Measurements from ENCODE around the gene CTDSPL.

DNA sequence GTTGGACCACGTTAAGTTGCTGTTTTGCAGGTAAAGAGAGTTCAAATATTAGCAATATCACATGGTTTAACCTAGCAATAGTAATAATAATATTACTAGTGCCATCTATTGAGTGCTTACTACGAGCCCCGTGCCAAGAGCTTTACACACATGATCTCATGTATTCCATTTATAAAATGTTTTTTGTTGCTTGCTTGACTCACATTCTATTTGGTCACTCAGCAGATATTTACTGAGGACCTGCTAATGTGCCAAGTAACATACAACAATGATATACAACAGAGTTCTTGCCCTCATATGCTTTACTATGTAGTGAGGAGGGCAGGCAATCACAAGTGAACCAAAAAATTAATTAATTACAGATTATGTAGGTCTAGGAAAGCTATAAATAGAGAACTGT is 36.7 kb downstream of the CTDSPL start:
- TF ChIP-seq CTCF (IDR thresholded peaks at IDR 0.05 in 2 of 3, conservative IDR thresholded peaks at IDR 0.05 in 1 of 3; ENCODE audit: borderline replicate concordance in 1 of 3, insufficient read depth in 1 of 3, low read depth in 2 of 3, low read length in 2 of 3) (no peak), POLR2A (IDR thresholded peaks at IDR 0.05; ENCODE audit: borderline replicate concordance, extremely low read depth, insufficient read depth, insufficient read length) (no peak), POLR2AphosphoS5 (IDR thresholded peaks at IDR 0.05; ENCODE audit: low read depth, low read length) (no peak), SP1 (IDR thresholded peaks at IDR 0.05; ENCODE audit: low read depth) (no peak), YY1 (IDR thresholded peaks at IDR 0.05; ENCODE audit: extremely low read depth, insufficient replicate concordance, low read depth, low read length) (no peak), SIN3A (IDR thresholded peaks at IDR 0.05; ENCODE audit: low read depth) (no peak)

All from HCT116 (cell line).